ENCODE results near the gene CFAP221.

Gene CFAP221

DNA sequence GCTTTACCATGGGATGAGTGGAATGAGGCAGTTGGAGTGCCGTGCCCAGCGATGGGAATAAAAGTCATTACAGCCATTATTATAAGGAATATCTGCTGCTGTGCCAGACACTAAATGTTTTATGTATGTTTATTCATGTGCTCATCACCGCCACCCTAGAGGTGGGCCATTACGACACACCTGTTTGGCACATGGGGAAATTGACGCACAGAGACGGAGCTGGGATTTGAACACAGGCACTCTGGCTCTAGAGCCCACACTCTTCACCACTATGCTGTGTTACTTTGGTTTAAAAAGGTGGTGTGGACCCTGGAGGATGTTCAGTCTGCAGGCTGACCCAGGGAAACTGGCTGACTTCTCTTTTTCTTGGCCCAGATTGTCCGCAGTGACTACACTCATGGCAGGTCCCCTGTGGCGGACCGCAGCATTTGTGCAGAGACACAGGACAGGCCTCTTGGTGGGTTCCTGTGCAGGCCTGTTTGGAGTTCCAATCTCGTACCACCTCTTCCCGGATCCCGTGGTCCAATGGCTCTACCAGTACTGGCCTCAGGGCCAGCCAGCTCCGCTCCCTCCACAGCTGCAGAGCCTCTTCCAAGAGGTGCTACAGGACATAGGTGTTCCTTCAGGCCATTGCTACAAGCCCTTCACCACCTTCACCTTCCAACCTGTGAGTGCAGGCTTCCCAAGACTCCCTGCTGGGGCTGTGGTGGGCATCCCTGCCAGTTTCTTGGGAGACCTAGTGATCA, 136.4 kb downstream of the CFAP221 start:
- no peak for DNase-seq (ENCODE audit: low read depth in 2 of 2)

DNA sequence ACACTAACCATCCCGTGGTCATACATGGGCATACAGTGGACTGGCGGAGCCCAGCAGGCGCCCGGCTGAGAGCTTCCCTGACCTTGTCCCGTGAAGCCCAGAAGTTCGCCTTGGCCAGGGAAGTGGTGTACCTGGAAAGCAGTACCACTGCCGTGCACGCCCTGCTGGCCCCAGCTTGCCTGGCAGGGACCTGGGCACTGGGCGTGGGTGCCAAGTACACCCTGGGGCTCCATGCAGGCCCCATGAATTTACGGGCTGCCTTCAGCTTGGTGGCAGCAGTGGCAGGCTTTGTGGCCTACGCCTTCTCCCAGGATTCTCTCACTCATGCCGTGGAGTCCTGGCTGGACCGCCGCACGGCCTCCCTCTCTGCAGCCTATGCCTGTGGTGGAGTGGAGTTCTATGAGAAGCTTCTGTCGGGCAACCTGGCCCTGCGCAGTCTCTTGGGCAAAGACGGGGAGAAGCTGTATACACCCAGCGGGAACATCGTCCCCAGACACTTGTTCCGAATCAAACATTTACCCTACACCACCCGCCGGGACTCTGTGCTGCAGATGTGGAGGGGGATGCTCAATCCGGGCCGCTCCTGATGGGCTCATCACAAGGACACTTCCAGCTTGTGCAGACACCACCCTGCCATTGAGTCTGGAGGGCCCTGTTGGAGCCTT, 137.1 kb downstream of the CFAP221 start:
- DNase-seq (ENCODE audit: low read depth in 2 of 2) = no peak

GRCh38 chr2:119681868-119682220, 137.6 kb downstream of the CFAP221 start:
- no peak for DNase-seq (ENCODE audit: low read depth in 2 of 2)

- no peak for DNase-seq (ENCODE audit: low read depth in 2 of 2)
These were observed 138.3 kb downstream of the CFAP221 start for GRCh38 chr2:119682578-119682977.

DNA sequence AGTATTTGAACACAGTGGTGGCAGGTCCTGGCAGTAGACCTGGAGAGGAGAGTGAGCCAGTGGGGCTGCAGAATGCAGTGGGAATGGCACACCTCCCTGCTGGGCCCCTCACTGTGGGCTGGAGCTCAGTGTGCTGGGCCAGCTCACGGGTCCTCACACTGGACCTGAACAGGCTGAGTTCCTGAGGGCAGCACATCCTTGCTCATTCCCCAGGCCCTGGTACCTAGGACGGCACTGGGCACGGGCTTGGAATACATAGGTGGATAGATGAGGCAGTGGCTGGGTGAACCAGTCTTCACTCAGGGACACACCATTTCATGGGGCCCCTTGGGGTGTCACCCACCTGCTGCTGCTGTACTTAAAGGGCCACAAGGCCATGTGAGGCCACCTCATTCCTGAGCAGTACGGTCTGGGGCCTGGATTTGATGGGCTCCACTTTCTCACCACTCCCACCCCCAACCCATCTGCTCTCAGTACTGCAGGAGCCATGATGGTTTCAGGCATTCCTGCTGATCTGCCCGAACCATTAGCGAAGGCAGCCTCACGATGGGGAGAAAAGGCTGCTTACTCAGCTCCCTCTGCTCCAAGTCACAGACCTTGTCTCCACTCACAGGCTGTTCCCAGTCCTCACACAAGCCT, 138.9 kb downstream of the CFAP221 start:
- DNase-seq (ENCODE audit: low read depth in 2 of 2) = no peak

GRCh38 chr2:119683713-119684443, 139.6 kb downstream of the CFAP221 start:
- DNase-seq (ENCODE audit: low read depth in 2 of 2) = no peak

DNA sequence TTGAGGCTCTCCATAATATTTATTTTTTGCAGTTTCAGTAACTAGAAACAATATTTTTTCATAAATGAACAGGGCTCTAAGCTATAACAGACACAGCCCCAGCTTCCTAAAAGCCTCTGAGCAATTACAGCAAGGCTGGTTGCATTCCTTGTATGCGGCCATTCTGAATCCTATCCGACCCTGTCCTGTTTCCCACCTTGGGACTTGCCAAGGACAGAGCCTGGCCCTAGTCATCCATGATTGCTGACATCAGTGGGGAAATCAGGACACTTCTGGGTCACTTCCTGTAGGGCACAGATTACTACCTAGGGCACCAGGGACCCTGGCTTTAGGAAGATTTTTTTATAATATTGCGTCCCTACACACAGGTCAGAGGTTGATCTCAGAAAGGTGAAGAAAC, 140.3 kb downstream of the CFAP221 start:
- DNase-seq (ENCODE audit: low read depth in 2 of 2) = no peak

GRCh38 chr2:119688616-119689015, 144.4 kb downstream of the CFAP221 start:
- no peak for DNase-seq (ENCODE audit: low read depth in 2 of 2)

GRCh38 chr2:119689218-119689617, 145.0 kb downstream of the CFAP221 start:
- DNase-seq (ENCODE audit: low read depth in 2 of 2) = no peak

DNA sequence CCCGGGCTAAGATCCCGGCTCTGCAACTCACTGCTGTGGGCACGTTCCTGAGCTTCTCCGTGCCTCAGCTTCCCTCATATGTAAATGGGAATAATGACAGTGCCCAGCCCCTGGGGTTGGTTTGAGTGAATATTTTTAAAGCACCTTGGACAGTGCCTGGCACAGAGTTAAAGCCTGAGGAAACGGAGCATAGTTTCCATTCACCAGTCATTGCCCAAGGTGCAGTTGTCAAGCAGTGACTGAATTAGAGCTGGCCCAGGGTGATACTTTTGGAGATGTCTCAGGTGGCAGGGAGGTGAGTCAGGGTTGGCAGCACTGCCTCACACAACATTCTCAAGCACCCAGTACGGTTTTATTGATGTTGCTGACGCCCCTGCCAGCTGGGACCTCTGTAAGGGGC, 146.9 kb downstream of the CFAP221 start:
- DNase-seq (ENCODE audit: low read depth in 2 of 2) = no peak

- no peak for DNase-seq (ENCODE audit: low read depth in 2 of 2)
These were observed 147.5 kb downstream of the CFAP221 start for GRCh38 chr2:119691651-119692245.

- no peak for DNase-seq (ENCODE audit: low read depth in 2 of 2)
These were observed 148.1 kb downstream of the CFAP221 start for GRCh38 chr2:119692310-119692709.

- no peak for DNase-seq (ENCODE audit: low read depth in 2 of 2)
These were observed 148.7 kb downstream of the CFAP221 start for GRCh38 chr2:119692954-119693353.

- DNase-seq (ENCODE audit: low read depth in 2 of 2) = no peak
These were observed 149.3 kb downstream of the CFAP221 start for GRCh38 chr2:119693567-119693966.

- DNase-seq (ENCODE audit: low read depth in 2 of 2) = no peak
These were observed 149.7 kb downstream of the CFAP221 start for GRCh38 chr2:119693967-119694366.

DNA sequence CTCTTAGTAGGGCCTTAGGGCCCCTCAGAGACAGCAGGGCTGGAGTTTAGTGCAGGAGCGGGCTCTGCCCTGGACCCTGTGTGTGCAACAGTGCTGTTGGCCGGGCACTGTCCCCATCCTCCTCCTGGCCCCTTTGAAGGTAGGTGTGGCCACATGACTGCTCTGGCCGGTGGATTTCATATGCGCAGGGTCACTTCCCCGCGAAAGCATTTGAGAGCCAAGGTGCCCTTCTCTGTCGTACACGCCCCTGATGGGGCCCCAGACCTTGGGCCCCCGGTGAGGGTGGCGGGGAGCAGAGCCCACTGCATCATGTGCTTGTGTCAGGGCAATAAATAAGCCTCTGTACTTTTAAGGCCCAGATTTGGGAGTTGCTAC, 150.2 kb downstream of the CFAP221 start:
- no peak for DNase-seq (ENCODE audit: low read depth in 2 of 2)

- DNase-seq (ENCODE audit: low read depth in 2 of 2) = no peak
These were observed 150.7 kb downstream of the CFAP221 start for GRCh38 chr2:119694845-119695521.

- no peak for DNase-seq (ENCODE audit: low read depth in 2 of 2)
These were observed 151.8 kb downstream of the CFAP221 start for GRCh38 chr2:119696005-119696404.

DNA sequence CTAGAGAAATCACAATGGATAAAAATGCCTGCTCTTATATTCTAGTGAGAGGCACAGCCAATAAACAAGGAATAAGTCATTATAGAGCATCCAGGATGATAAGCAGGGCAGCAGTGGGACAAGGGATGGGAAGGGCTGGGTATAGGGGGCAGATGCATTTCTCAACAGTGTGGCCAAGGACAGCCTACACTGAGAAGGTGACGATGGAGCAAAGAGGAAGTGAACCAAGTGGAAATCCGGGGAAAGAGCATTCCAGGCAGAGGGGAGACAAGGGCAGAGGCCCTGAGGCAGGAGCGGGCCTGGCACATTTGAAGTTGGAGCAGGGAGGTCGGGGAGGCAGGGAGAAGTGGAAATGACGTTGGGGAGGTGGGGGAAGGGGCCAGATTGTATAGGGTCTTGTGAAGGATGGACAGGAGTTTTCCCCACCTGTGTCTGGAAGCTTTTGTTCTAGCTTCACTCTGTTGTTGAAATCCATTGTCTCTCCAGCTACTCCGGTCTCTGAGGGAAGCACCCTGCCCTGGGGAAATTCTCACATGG, 152.3 kb downstream of the CFAP221 start:
- no peak for DNase-seq (ENCODE audit: low read depth in 2 of 2)

DNA sequence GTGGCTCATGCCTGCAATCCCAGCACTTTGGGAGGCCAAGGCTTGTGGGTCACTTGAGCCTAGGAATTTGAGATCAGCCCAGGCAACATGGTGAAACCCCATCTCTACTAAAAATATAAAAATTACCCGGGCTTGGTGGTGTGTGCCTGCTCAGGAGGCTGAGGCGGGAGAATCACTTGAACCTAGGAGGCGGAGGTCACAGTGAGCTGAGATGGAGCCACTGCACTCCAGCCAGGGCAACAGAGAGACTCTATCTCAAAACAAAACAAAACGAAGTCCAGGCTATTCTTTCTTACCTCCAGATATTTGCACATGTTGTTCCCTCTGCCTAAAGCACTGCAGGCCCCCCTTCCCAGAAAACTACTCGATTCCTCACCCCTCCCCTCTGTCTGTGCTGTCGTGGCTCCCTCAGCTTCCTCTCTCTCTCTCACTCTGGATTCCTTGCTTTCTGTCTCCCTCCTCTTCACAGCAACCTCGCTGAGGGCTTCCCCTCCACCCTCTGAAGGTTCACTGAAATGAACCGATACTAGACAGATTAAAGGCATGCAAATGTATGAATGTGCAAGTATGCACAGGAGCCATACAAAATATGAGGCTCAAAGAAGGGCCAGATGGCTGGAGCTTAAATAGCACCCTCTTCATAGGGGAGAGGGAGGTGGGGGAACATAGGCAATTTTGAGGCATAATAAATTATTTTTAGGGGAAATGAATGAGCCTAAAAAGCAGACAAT, 153.2 kb downstream of the CFAP221 start:
- DNase-seq (ENCODE audit: low read depth in 2 of 2) = no peak

- DNase-seq (ENCODE audit: low read depth in 2 of 2) = no peak
These were observed 154.0 kb downstream of the CFAP221 start for GRCh38 chr2:119698246-119698645.

Measured in stimulated activated CD8-positive, alpha-beta memory T cell treated with anti-CD3 and anti-CD28 coated beads, Interleukin-7, amount 100 ng/mL, for 1 hour (primary cell).